ENCODE results near the gene LILRB4.
A peak's percentile ranks its signal among the peaks of the same experiment; 100 is the strongest.
"Not testable (repeated sequence)": the region's sequence is repeated elsewhere in the genome, so short reads cannot be mapped to it uniquely, and the experiment has no call there.

Gene LILRB4

DNA sequence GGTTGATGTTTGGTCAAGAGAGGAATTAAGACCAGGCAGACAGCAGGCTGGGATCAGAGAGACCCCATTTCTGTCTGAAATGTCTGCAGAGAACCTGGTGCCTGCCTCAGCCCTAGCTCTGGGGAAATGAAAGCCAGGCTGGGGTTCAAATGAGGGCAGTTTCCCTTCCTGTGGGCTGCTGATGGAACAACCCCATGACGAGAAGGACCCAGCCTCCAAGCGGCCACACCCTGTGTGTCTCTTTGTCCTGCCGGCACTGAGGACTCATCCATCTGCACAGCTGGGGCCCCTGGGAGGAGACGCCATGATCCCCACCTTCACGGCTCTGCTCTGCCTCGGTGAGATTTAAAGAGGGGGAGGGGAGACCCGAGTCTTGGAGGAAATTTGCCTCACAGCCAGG lies at the start of gene LILRB4:
TSS of gene LILRB4 (plus strand) at position 256 of the 400 bp plus-strand sequence. CDS start at position 305, 49 bp downstream.
- peak within 1 kb of the TSS; percentile 44 for H3K4me3 ChIP-seq (ENCODE audit: low read depth, low read length)
- TF ChIP-seq, protein P1, sequence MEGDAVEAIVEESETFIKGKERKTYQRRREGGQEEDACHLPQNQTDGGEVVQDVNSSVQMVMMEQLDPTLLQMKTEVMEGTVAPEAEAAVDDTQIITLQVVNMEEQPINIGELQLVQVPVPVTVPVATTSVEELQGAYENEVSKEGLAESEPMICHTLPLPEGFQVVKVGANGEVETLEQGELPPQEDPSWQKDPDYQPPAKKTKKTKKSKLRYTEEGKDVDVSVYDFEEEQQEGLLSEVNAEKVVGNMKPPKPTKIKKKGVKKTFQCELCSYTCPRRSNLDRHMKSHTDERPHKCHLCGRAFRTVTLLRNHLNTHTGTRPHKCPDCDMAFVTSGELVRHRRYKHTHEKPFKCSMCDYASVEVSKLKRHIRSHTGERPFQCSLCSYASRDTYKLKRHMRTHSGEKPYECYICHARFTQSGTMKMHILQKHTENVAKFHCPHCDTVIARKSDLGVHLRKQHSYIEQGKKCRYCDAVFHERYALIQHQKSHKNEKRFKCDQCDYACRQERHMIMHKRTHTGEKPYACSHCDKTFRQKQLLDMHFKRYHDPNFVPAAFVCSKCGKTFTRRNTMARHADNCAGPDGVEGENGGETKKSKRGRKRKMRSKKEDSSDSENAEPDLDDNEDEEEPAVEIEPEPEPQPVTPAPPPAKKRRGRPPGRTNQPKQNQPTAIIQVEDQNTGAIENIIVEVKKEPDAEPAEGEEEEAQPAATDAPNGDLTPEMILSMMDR (IDR thresholded peaks at IDR 0.05; ENCODE audit: borderline replicate concordance, insufficient read depth, low read depth, low read length): no peak

DNA sequence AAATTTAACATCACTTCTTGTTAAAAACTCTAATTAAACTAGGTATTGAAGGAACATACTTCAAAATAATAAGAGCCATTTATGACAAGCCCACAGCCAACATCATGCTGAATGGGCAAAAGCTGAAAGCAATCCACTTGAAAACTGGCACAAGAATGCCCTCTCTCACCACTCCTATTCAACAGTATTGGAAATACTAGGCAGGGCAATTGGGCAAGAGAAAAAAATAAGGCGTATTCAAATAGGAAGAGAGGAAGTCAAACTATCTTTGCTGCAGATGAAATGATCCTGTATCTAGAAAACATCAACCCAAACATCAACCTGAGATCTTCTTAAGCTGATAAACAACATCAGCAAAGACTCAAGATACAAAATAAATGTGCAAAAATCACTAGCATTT lies 48.1 kb upstream of the LILRB4 start:
- H3K4me3 ChIP-seq (ENCODE audit: low read depth, low read length): no peak overlapping the region
- TF ChIP-seq, protein P1 (IDR thresholded peaks at IDR 0.05; ENCODE audit: borderline replicate concordance, insufficient read depth, low read depth, low read length): no peak

DNA sequence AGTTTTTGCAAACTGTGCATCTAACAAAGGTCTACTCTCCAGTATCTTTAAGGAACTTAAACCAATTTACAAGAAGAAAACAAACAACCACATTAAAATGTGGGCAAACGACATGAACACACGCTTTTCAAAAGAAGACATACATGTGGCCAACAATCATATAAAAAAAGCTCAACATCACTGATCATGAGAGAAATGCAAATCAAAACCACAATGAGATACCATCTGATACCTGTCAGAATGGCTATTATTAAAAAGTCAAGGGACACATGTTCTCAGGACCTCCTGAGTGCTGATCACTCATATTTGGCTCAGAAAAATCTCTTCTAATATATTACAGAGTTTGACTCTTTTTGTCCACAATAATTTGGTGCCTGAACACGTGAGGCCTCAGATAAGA lies 46.7 kb upstream of the LILRB4 start:
- peak overlapping the region; percentile 75 for H3K4me3 ChIP-seq (ENCODE audit: low read depth, low read length)
- TF ChIP-seq, protein P1 (IDR thresholded peaks at IDR 0.05; ENCODE audit: borderline replicate concordance, insufficient read depth, low read depth, low read length): no peak

DNA sequence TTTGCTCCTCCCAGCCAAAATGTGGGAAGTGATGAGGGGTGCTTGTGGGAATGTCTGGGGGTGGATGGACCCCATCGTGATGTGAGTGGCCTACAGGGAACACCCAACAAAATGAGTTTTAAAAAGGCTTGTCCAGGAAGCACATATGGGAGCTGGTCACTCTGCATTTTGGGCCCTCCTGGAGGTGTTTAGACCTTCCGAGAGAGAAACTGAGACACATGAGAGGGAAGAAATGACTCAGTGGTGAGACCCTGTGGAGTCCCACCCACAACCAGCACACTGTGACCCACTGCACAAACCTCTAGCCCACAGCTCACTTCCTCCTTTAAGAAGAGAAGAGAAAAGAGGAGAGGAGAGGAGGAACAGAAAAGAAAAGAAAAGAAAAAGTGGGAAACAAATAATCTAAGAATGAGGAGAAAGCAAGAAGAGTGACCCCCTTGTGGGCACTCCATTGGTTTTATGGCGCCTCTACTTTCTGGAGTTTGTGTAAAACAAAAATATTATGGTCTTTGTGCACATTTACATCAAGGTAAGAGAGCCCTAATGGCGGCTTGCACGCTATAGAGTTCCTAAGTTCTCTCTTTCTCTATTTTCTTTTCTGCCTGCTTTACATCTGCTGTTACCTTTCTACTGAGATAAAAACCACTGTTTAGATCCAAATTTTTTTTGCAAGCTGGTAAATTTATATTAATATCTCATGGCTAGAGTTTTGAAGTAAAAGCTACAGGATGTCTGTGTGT lies 45.8 kb upstream of the LILRB4 start:
- peak overlapping the region; percentile 75 for H3K4me3 ChIP-seq (ENCODE audit: low read depth, low read length)
- TF ChIP-seq, protein P1 (IDR thresholded peaks at IDR 0.05; ENCODE audit: borderline replicate concordance, insufficient read depth, low read depth, low read length): no peak

DNA sequence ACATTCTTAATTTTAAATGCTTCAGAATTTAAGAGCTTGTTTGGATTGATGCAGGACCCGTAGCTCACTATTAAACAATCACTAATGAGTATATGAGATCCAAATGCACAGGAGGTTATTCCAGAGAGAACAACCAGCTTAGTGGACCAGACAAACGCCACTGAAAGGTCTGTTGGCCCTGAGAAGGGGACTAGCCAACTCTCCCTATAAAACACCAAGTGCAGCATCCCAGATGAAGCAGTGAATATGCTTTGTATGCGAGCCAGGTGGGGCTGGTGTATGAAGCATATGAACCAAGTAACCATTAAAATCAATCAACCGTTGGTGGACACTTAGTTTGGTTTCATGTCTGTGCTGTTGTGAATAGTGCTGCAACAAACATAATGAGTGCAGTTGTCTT lies 42.3 kb upstream of the LILRB4 start:
- TF ChIP-seq, protein P1 (IDR thresholded peaks at IDR 0.05; ENCODE audit: borderline replicate concordance, insufficient read depth, low read depth, low read length): no peak
- H3K4me3 ChIP-seq (ENCODE audit: low read depth, low read length): peak overlapping the region; percentile 42

DNA sequence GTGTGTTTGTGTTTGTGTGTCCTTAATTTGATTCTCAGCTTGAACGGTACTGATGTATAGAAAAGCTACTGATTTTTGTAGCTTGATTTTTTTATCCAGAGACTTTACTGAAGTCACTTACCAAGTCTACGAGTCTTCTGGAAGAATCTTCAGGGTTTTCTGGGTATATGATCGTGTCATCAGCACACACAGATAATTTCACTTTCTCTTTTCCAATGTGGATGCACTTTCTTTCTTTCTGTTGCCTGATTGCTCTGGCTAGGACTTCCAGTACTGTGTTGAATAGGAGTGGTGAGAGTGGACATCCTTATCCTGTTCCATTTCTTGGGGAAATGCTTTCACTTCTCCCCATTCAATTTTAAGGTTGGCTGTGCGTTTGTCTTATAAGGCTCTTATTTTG lies 40.4 kb upstream of the LILRB4 start:
- peak overlapping the region; percentile 39 for H3K4me3 ChIP-seq (ENCODE audit: low read depth, low read length)

DNA sequence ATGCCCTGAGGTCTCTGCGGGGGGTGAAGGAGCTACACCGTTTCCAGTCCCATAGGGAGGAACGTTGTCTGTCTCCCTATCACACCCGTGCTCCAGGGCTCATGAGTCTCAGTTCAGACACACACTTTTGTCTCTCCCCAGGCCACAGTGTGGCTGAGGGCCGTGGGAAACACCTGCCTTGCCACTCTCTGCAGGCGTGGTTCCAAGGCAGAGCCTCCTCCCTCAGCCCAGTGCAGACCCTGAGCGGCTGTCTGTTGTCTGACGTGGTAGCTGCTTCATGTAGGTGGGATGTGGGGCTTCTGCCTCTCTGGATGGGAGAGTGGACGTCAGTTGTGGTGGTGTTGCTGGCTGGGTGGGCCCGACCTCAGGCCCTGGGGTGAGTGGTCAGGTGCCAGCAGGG lies 38.6 kb upstream of the LILRB4 start:
- peak overlapping the region; percentile 16 for H3K4me3 ChIP-seq (ENCODE audit: low read depth, low read length)

More for the DNA sequence above, 40.4 kb upstream of the LILRB4 start:
- TF ChIP-seq, protein P1 (IDR thresholded peaks at IDR 0.05; ENCODE audit: borderline replicate concordance, insufficient read depth, low read depth, low read length): no peak

DNA sequence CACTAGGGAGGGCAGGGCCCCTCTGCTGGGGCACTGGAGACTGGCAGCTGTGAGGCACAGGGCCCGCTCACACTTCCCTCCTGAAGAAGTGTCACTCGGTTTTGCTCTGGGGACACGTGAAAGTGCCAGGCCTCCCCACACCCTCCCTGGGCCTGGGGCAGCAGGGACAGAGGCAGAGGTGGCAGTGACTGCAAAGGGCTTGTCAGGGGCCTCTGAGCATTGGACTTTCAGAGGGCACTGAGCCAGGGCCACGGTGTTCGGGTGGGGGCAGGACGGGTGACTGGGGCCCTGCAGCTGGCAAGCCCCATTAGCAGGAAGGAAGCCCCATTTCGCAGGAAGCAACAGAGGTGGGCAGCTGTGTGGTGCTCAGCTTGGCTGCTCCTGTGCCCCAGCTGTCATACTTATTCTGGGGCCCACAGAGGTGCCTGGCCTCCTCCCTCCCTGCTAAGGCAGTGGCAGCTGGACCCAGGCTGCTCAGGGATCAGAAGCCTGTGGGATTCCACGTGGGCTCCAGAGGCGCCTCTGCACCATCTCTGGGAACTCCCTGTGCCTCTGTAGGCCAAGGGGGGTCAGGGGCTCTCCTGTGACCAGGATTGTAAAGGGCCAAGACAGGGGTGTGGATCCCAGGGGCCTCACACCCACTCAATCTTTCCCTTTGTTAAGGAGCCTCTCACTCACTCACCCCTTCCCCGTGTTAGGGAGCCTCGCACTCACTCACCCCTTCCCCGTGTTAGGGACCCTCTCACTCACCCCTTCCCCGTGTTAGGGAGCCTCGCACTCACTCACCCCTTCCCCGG lies 37.7 kb upstream of the LILRB4 start:
- H3K4me3 ChIP-seq (ENCODE audit: low read depth, low read length): not testable (repeated sequence)
